IPS-18a (cell line): ENCODE results near the gene FAM174A.
"Not testable (repeated sequence)": the region's sequence is repeated elsewhere in the genome, so short reads cannot be mapped to it uniquely, and the experiment has no call there.

Experiments
- H3K27ac ChIP-seq: one replicate; pipeline ENCODE4 v1.5.1; 2013; ENCODE audit warnings: low read length
- H3K27me3 ChIP-seq: one replicate; pipeline ENCODE4 v1.6.1; 2013; ENCODE audit warnings: mild to moderate bottlenecking, low read length; ENCODE audit not compliant: control insufficient read depth, insufficient read depth
- H3K36me3 ChIP-seq: one replicate; pipeline ENCODE4 v1.6.1; 2013; ENCODE audit warnings: low read depth, low read length; ENCODE audit not compliant: control insufficient read depth
- H3K4me1 ChIP-seq: one replicate; pipeline ENCODE4 v1.6.1; 2013; ENCODE audit warnings: low read depth, low read length; ENCODE audit not compliant: control insufficient read depth
- H3K4me3 ChIP-seq: one replicate; pipeline ENCODE4 v1.5.1; 2013; ENCODE audit warnings: low read length
- H3K9ac ChIP-seq: one replicate; pipeline ENCODE4 v1.6.1; 2013; ENCODE audit warnings: mild to moderate bottlenecking, low read length, moderate library complexity
- H3K9me3 ChIP-seq: one replicate; pipeline ENCODE4 v1.6.1; 2013; ENCODE audit warnings: low read depth, low read length; ENCODE audit not compliant: control insufficient read depth

The FAM174A gene

GRCh38 chr5:100577506-100577905 is 42.3 kb downstream of the FAM174A start:
- Histone ChIP-seq H3K36me3 (no peaks in the 10 kb centered on the region), H3K27me3 (no peaks in the 10 kb centered on the region), H3K4me1 (no peaks in the 10 kb centered on the region), H3K9ac (no peak overlapping the region), H3K4me3 (no peak overlapping the region), H3K27ac (no peak overlapping the region), H3K9me3 (no peaks in the 10 kb centered on the region)

GRCh38 chr5:100584069-100584468 is 48.9 kb downstream of the FAM174A start:
- Histone ChIP-seq H3K4me3 (no peak overlapping the region), H3K27ac (no peak overlapping the region), H3K9ac (no peak overlapping the region)

GRCh38 chr5:100584889-100585288 is 49.7 kb downstream of the FAM174A start:
- no peaks in the 10 kb centered on the region for H3K4me1 ChIP-seq
- no peak overlapping the region for H3K9ac ChIP-seq
- H3K27me3 ChIP-seq: no peaks in the 10 kb centered on the region
- no peaks in the 10 kb centered on the region for H3K36me3 ChIP-seq
- H3K9me3 ChIP-seq: no peaks in the 10 kb centered on the region
- no peak overlapping the region for H3K4me3 ChIP-seq
- no peak overlapping the region for H3K27ac ChIP-seq

More at GRCh38 chr5:100584069-100584468, 48.9 kb downstream of the FAM174A start:
- Histone ChIP-seq H3K27me3 (no peaks in the 10 kb centered on the region), H3K9me3 (no peaks in the 10 kb centered on the region), H3K36me3 (no peaks in the 10 kb centered on the region), H3K4me1 (no peaks in the 10 kb centered on the region)

GRCh38 chr5:100590867-100591266 is 55.7 kb downstream of the FAM174A start:
- no peak overlapping the region for H3K4me3 ChIP-seq
- peaks cover 6% of the 10 kb centered on the region for H3K4me1 ChIP-seq
- no peak overlapping the region for H3K9ac ChIP-seq
- no peak overlapping the region for H3K27ac ChIP-seq
- no peaks in the 10 kb centered on the region for H3K9me3 ChIP-seq
- H3K36me3 ChIP-seq: no peaks in the 10 kb centered on the region
- H3K27me3 ChIP-seq: no peaks in the 10 kb centered on the region

- Histone ChIP-seq H3K4me3 (no peak overlapping the region), H3K27me3 (no peaks in the 10 kb centered on the region), H3K9ac (no peak overlapping the region), H3K27ac (no peak overlapping the region), H3K36me3 (no peaks in the 10 kb centered on the region), H3K9me3 (no peaks in the 10 kb centered on the region), H3K4me1 (peaks cover 6% of the 10 kb centered on the region)
Observed at GRCh38 chr5:100595152-100595811, 60.1 kb downstream of the FAM174A start.

- Histone ChIP-seq H3K27me3 (no peaks in the 10 kb centered on the region), H3K27ac (no peak overlapping the region), H3K4me3 (no peak overlapping the region), H3K9me3 (no peaks in the 10 kb centered on the region), H3K36me3 (no peaks in the 10 kb centered on the region), H3K9ac (no peak overlapping the region), H3K4me1 (peaks cover 6% of the 10 kb centered on the region)
Observed at GRCh38 chr5:100595812-100596173, 60.6 kb downstream of the FAM174A start.

GRCh38 chr5:100598446-100598845 is 63.3 kb downstream of the FAM174A start:
- Histone ChIP-seq H3K9me3 (no peaks in the 10 kb centered on the region), H3K27ac (no peak overlapping the region), H3K4me3 (no peak overlapping the region), H3K27me3 (no peaks in the 10 kb centered on the region), H3K36me3 (no peaks in the 10 kb centered on the region), H3K9ac (no peak overlapping the region), H3K4me1 (no peaks in the 10 kb centered on the region)

- H3K27ac ChIP-seq: no peak overlapping the region
- H3K9ac ChIP-seq: no peak overlapping the region
- no peaks in the 10 kb centered on the region for H3K36me3 ChIP-seq
- H3K27me3 ChIP-seq: no peaks in the 10 kb centered on the region
- H3K4me1 ChIP-seq: no peaks in the 10 kb centered on the region
- no peak overlapping the region for H3K4me3 ChIP-seq
- no peaks in the 10 kb centered on the region for H3K9me3 ChIP-seq
Observed at GRCh38 chr5:100600298-100600994, 65.3 kb downstream of the FAM174A start.

GRCh38 chr5:100603141-100603540 is 68.0 kb downstream of the FAM174A start:
- Histone ChIP-seq H3K36me3 (no peaks in the 10 kb centered on the region), H3K27me3 (no peaks in the 10 kb centered on the region), H3K4me3 (no peak overlapping the region), H3K9ac (no peak overlapping the region), H3K27ac (no peak overlapping the region), H3K9me3 (no peaks in the 10 kb centered on the region), H3K4me1 (no peaks in the 10 kb centered on the region)

GRCh38 chr5:100604021-100604420 is 68.8 kb downstream of the FAM174A start:
- not testable (repeated sequence) for H3K9ac ChIP-seq, H3K27me3 ChIP-seq, H3K27ac ChIP-seq, H3K9me3 ChIP-seq, H3K36me3 ChIP-seq, H3K4me3 ChIP-seq, H3K4me1 ChIP-seq

- no peaks in the 10 kb centered on the region for H3K9me3 ChIP-seq
- H3K4me3 ChIP-seq: no peak overlapping the region
- no peaks in the 10 kb centered on the region for H3K27me3 ChIP-seq
- H3K36me3 ChIP-seq: no peaks in the 10 kb centered on the region
- H3K9ac ChIP-seq: no peak overlapping the region
- H3K27ac ChIP-seq: no peak overlapping the region
- H3K4me1 ChIP-seq: no peaks in the 10 kb centered on the region
Observed at GRCh38 chr5:100609594-100609993, 74.4 kb downstream of the FAM174A start.

GRCh38 chr5:100614308-100614707 is 79.1 kb downstream of the FAM174A start:
- H3K9me3 ChIP-seq: no peaks in the 10 kb centered on the region
- no peaks in the 10 kb centered on the region for H3K36me3 ChIP-seq
- H3K27ac ChIP-seq: no peak overlapping the region
- no peak overlapping the region for H3K4me3 ChIP-seq
- no peaks in the 10 kb centered on the region for H3K27me3 ChIP-seq
- no peak overlapping the region for H3K9ac ChIP-seq
- H3K4me1 ChIP-seq: no peaks in the 10 kb centered on the region
